HG02759 (cell line): ENCODE data around the gene KIF21B.

Source experiments
- ATAC-seq: cut with Tn5 transposase; IDR thresholded peaks from one replicate; pipeline ENCODE4 v1.9.1; 2021; ENCODE audit warnings: mild to moderate bottlenecking, moderate library complexity; ENCODE audit not compliant: unreplicated experiment

The KIF21B gene

DNA sequence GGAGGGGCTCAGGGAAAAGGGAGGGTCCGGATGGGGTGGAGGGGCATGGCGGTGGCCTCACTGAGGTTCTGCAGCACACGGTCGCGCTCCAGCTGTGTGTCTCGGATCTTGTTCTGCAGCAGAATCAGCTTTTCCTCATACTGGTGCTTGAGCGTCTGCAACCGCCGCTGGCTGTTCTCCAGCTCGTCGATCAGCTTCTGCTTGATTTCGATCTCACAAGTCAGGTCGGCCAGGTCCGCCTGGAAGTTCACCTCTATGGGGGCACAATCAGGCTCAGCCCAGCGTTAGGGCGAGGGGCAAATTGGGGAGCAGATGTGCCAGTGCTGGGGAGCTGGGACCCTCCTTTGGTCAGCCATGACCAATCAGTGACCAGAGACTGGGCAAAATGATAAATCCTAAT lies 25.2 kb downstream of the KIF21B start:
- ATAC-seq, result no peak

DNA sequence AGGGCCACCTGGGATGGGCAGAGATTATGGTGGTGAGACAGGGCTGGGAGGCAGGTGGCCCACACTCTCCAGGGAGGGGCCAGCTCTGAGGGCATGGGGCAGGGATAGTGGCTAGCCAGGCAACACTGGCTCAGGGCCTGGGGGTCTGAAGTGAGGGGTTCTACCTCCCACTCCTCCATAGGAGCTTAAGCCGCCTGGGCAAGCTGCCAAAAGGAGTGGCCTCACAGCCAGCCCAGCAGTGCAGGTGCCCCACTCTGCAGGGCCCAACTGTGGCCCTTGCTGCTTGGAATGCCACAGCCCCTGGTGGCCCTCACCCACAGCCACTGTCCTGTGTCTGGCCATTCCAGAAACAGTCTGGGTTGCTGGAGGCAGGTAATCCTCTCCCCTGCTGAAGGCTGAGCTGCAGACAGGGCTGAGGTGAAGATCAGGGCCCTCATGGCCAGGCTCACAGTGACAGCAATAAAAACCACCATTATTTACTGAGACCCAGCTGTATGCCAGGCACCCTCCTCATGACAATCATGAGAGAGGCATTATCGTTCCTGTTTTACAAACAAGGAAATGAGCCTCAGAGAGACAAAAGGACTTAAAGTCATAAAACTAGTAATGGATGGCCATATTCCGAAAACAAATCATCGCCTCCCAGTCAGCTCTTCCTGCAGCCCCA lies 31.0 kb downstream of the KIF21B start:
- no peak for ATAC-seq

DNA sequence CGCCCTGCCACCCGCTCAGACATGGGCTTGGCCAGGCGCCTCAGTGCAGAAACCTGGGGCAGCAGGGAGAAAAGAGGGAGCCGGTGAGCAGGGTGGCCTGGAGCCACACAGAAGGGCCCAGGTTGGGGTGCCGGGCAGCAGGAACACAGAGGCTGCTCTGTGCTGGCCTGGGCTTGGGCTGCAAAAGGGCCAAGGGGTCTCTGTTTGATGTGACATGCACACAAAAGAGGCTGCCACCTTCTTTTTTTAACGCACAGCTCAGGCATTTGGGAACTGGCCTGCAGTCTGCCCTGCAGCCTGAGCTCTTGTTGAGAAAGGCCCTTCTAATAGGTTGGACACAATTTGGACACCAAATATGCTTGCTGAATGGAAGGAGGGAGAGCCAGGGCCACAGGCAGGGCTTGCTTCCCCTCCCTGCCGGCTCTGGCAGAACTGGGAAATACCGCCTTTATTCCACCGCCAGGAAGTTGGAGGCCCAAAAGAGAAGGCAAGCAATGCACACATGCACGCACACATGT lies 32.4 kb downstream of the KIF21B start:
- no peak for ATAC-seq

DNA sequence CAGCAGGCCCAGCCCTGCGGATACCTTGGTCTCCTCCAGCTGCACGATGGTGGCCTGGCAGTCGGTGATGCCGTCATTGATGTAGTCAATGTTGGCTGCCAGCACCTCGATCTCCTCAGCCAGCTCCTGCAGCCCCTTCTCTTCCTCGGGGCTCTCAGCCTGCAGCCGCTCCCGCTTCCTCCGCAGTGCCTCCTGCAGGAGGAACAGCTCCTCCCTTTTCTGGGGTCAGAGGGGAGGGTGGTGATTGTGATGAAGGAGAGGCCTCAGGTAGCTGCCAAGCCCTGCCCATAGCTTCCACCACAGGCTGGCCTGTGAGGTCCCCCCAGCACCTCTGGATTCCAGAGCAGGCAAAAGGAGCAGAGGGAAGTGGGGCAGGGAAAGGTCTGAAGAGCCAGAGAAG lies 33.4 kb downstream of the KIF21B start:
- no peak for ATAC-seq

DNA sequence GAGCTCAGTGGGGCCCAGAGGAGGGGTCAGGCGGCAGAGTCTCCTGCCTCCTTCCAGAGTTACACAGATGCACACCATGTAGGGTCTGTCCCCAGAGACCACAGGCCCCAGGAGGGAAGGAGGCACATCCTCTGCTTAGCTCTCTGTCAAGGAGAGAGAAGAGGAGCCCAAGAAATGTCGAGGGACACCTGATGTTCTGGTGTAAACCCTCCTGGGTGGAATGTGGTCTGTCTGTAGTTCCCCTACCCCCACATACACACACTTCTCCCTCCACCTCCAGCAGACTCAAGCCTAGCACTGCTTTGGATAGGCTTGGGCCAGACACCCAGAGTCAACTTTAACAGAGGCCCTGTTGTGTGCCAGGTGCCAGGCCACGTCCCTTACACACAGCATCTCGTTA lies 34.2 kb downstream of the KIF21B start:
- ATAC-seq, result no peak

DNA sequence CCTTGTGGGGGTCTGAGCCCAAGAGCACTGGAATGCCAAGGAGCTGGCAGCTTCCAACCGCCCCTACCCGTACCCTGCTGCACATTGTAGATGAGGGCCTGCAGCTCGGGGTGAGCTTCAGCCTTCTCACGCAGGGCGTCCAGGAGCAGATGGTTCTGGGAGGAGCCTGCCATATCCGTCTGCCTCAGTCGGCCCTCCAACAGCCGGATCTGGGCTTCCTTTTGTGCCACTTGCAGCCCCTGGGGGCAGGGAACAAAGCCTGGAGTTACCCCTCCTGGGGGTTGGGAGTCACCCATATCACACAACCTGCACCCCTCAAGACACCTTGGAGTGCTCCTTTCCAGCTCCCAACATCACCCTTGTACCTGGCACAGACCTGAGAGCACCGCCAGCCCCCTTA lies 34.8 kb downstream of the KIF21B start:
- ATAC-seq, result no peak

DNA sequence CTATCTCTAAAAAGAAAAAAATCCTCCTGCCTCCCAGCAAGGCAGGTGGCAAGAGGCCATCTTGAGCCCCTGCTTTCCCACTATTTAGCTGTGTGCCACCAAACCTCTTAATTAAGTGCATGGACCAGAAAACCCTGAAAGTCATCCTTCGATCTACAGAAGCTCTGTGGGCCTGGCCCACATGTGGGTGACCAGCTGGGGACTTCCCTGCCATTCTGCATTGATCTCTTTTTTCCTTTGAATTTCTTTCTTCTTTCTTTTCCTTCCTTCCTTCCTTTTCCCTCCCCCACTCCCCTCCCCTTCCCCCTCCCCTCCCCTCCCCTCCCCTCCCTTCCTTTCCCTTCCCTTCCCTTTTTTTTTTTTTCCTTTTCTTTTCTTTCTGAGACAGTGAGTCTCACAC lies 38.0 kb downstream of the KIF21B start:
- no peak for ATAC-seq

DNA sequence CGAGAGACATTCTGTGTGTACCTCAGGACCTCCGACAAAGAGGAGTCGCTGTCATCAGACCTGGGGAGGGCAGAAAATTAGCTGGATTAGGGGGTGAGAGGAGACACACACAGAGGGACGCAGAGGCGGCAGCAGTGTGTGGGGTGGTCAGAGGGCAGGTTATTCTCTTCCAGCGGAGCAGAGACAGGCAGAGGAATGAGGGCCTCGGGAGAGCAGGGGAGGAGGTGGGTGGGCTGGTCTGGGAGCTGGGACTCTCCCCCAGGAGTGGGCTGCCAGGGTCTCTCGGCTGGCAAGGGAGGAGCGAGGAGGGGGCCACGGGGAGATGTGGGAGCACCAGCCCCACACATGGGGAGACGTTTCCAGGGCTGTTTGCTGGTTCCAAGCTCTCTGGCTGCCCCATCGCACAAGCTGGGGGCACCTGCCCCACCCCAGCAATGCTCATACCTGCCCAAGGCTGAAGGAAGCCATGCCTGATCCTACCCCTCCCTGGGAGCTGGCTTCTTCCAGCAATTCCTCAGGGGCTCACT lies 40.4 kb downstream of the KIF21B start:
- no peak for ATAC-seq

DNA sequence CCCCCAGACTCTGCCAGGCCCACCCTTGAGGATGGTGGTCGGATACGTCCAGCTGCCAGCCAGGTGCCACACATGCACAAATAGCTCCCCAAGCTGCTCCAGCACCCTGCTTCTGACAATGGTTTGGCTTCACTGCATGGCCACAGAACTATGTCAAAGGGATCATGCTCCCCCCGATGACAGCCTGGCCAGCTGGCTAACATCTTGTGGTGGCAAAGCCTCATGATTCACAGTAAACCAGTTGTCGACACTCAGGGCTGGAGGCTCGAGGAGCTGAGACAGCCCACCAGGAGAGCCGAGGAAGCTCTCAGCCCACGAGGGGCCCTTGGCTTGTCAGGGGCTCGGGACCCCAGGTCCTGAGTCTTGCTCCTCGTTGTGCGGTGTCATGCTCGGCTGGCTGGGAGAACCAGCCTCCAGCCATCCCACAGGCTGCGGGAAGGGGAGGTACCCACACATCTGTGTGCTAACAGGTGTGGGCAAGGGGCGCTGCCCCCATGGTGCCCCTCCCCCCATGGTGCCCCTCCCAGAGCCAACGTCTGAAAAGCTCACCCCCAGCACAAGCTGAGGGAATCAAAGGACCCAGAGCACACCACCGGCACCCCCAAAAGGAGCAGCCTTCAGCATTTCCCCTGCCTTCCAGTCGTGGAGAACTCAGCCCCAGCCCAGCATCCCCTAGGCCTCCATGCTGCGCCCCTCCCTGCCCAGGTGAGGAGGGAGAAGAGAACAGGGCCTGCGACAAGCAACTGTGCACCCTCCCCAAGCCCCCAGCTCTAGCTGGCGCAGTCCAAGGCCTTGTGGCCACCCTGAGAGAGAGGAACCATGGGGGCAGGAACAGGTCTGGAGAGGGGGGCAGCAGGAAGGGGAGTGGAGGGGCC lies 41.2 kb downstream of the KIF21B start:
- ATAC-seq, result no peak

DNA sequence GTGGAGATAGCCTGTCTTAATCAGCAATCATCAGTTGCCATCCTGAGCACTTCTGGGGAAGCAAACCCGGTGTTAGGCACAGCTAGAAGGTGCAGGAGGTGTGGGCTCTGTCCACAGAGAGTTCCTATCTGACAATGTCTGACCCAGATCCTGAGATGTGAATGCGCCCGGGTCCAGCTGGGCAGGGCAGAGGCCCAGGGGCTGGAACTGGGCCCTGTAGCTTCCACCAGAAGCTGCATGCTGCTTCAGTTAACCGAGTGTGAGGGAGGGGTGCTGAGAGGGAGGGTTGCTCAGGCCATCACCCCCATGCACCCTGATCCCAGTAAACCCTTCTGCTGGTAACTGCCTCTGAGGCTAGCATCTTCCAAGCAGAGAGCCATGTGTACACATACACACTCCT lies 42.2 kb downstream of the KIF21B start:
- ATAC-seq, result no peak

DNA sequence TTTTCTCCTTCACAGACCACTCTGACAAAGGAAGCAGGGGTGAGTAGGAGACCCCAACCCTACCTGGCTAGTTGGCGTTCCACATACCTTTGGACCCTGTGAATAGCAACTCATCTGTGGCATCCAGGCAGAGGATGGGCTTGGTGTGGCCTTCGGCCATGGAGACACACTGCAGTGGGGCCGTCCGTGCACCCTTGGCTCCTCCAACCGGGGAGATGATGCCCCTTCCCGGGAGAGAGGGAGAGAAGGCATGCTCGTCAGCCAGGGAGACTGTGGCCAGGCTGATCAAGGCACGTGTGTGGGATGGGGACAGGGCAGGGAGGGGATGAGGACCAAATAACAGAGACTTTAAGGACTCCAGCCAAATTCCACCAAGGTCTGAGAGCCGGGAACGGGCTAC lies 42.6 kb downstream of the KIF21B start:
- ATAC-seq, result no peak

DNA sequence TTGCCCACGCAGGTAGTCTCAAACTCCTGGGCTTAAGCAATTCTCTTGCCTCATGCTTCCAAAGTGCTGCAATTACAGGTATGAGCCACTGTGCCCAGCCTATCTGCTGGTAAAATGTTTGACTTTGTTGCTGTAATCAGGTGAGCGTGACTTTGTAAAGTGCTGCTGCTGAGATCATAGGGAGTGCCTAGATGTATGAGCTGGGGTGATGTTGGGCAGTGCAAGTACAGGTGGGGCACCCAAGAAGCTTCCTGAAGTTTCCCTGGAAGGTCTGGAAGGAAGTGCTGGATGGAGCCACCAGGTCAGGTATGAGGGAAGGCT lies 43.1 kb downstream of the KIF21B start:
- no peak for ATAC-seq

DNA sequence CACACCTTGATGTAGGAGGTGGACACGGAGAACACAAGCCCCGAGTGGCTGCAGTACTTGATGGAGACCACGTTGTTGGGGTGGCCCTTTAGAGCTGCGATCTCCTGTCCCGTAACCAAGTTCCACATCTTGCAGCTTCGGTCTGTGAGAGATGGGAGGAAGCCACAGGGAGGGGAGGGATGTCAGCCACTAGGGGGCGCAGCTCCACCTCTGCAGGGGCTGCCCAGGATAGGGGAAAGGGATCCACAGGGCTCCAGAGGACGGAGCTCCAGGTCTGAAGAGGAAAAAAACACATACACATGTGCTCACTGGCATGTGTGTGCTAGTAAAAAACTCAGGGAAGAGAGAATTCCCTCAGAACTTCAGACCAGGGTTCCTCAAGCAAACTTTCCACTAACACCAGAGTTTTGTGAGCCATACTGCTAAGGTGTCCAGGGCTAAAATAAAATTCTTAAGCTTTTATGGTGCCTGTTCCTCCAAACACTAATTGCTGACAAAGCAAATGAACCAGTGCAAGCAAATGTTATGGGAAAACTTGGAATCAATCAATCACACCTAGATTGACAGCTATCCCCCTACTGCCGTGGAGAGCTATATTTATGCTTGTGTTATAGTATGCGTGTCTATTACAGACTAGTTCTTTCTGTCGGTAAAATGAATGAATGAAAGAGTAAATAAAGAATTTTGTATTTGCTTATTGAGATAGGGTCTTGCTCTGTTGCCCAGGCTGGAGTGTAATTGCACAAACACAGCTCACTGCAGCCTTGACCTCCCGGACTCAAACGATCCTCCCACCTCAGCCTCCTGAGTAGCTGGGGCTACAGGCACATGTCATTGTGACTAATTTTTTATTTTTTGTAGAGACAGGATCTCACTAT lies 43.7 kb downstream of the KIF21B start:
- ATAC-seq, result no peak

DNA sequence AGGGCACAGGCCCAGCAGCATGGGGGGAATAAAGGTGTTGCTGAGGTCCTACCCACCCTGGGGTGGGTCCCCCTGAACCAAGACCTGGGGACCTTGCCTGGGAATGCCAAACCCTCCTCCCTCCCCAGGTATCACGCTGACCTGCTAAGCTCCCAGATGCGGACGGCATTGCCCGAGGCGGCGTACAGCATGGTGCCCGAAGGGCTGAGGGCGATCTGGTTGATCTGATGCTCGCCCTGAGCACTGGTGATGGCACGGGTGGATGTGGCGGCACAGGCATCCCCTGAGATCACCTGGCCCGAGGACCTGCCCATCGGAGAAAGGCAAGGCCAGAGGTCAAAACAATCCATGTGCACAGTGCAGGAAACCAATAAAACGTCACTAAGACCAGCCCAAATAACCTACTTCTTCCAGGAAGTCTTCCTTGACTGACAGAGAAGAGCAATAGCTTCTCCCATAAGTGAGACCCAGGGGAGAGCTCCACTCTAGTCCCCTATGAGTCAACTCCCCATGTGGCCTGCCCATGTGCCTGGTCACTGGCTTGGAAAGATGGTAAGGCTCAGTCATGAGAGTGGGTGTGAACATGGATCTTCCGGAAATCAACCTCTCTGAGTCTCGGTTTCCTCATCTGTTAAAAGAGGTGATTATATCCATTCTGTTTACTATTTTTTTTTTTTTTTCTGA lies 46.3 kb downstream of the KIF21B start:
- ATAC-seq, result no peak

DNA sequence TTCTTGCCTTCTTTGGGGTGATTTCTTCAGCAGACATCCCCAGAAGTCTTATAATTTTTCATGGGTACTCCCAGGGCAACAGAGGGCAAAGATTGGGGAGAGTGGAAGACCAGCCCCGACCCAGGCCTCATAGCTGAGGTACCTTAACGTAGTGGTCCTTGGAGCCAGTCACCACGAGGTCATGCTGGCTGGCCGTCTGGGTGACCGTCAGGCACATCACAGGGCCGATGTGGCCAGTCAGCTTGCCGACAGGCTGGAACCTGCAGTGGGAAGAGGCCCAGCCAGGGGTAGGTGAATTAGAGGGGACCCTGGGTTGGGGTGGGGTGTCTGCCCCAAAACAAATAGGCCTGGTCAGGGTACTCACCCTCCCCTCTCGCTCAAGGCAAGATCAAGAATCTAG lies 46.9 kb downstream of the KIF21B start:
- ATAC-seq, result no peak

DNA sequence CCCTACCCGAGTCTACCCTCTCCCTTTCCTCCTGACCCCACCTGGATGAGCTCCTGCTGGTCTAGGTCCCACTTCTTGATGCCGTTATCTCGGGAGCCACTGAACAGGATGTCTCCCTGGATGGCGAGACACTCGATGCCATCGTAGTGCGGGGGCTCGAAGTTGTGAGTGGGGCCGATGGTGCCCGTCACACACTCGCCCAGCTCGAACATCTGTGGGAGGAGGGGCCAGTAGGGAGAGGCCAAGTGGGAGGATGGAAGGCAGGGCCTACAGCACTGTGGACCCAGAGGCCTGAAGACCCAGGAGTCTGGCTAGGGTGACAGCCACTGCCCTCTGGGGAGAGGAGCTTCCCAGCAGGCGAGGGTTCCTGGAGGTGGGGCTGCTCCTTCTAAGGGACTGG lies 48.1 kb downstream of the KIF21B start:
- no peak for ATAC-seq

DNA sequence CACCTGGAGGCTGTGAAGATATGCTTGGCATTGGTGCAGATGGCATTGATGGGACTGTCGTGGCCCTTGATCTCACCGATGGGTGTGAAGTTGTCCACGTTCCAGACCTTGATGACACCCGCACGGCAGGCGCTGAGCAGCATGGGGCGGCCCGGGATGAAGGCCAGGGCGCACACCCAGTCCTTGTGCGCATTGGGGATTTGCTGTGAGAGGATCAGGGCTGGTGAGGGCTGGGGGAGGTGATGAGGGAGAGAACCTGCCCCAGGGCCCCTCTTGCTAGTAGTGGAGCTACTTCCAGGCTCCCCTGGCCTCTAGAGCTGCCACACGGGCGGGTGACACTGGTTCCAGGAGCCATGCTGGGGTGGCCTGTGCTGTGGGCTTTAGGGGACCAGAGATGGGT lies 48.8 kb downstream of the KIF21B start:
- ATAC-seq, result no peak

DNA sequence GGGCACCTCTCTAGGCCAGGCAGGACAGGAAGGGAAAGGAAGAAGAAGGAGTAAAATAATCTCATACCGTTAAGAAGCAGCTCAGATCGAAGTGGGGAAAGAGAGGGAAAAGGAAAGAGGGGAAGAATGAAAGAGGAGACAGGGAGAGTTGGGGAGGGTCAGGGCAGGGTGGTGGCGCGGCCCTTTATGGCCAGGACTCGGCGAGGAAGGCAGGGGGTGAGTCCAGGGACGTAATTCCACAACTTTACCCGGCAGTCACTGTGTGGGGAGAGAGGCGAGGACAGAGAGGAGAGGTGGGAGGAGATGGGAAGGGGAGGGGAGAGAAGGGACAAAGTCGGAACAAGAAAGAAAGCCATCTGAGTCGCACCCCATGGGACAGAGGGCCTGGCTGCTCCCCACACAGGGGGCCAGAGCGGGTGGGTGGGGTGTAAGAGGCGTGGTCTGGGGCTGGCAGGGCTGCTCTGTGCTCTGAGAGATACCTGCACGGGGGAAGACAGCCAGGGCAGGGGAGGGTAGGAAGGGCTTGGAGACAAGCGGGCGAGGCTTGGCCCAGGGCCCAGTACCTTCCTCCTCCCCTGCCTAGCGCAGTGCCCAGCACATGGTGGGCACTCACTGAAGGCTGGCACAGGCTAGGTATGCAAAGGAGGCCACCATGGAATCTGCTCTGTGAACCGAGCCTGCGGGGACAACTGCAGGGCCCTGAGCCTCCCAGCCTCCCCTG lies 49.4 kb downstream of the KIF21B start:
- no peak for ATAC-seq

DNA sequence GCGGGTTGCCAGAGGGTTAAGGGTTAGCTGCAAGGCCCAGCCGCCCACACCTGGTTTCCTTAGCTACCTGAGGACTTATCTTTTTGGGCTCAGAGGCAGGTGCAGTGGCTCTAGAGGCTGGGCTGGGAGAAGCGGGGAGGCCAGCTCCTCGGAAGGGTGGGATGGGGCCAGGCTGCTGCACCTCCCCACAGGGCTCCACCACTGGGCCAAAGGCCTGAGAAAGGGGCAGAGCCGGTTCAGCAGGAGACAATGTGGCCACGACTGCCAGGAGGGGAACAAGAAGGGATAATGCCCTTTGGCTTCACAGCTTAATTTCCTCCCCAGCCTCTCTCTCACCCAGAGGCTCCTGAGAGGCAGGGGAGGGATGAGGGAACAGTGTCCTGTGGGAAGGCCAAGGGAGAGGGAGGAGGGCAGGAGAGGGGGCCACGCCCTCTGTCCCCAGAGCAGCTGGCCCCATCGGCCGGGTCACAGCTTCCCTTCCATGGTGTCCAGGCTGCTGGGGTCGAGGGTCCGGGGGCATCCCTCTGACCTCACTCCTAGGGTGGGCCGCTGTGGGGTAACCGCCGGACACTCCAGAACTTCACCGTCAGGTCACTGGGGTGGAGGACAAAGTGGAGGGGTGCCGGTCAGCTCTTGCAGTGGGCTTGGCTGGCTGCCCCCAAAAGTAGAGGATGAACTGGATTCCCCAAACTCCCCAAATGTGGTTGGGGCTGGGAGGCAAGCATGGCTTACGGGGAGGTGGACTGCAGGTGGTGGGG lies 50.4 kb downstream of the KIF21B start:
- no peak for ATAC-seq
